Ovary (tissue), 10 donors: ENCODE measurements around the gene ING1. TPM values are rescaled to one million over a fixed set of nuclear protein-coding genes. Genes with fewer than 3 reads are reported as not detected.

Source experiments
- DNase-seq, 5 donors: peaks; one replicate each; pipeline ENCODE4 v3.0.0-alpha.2; 2019 to 2020
- H3K27ac ChIP-seq, 2 donors: fragments of 200-600 bp; one replicate each; pipeline versions ENCODE4 v1.5.1 to v1.8.0; 2019 to 2022
- H3K27me3 ChIP-seq: fragments of 200-600 bp; one replicate; pipeline ENCODE4 v1.8.0; 2022
- H3K36me3 ChIP-seq: fragments of 200-600 bp; sonication (generic); one replicate; pipeline ENCODE4 v1.5.1; 2019
- H3K4me1 ChIP-seq: one replicate; pipeline ENCODE4 v1.8.1; 2013; ENCODE audit warnings: mild to moderate bottlenecking, moderate library complexity; ENCODE audit not compliant: insufficient read depth
- H3K4me3 ChIP-seq: fragments of 200-600 bp; sonication (generic); one replicate; pipeline ENCODE4 v1.5.1; 2017
- H3K9me3 ChIP-seq, 2 donors: fragments of 200-600 bp in 1 of 2; sonication (generic) in 1 of 2; one replicate each; pipeline versions ENCODE4 v1.5.1 to v1.8.1; 2013 to 2019; ENCODE audit warnings: mild to moderate bottlenecking in 1 of 2, moderate library complexity in 1 of 2
- CTCF ChIP-seq, 3 donors: fragments of 450-650 bp in 2 of 3; fragments of 200-600 bp in 1 of 3; IDR thresholded peaks; one replicate each; pipeline versions ENCODE4 v1.5.1 to v1.8.0; 2016 to 2022; ENCODE audit warnings: antibody characterized with exemption in 3 of 3, mild to moderate bottlenecking in 1 of 3
- EP300 ChIP-seq: sonication (generic); formaldehyde crosslinking; IDR thresholded peaks from one replicate; pipeline ENCODE4 v1.6.1; 2017; ENCODE audit warnings: antibody characterized with exemption
- POLR2A ChIP-seq: fragments of 450-650 bp; IDR thresholded peaks from one replicate; pipeline ENCODE4 v1.6.1; 2017; ENCODE audit warnings: antibody characterized with exemption, mild to moderate bottlenecking, moderate library complexity
- WGBS, 3 donors: extraction: QIAGEN DNeasy Blood & Tissue Kit in 1 of 3; methylation state at CpG; one replicate each; pipeline versions ENCODE4 v1.1.5 to v1.1.7; 2013 to 2017; 5-methylcytosine and 5-hydroxymethylcytosine counted together
- intact Hi-C, 4 donors: fragments of 100-400 bp; cut with DNase I; formaldehyde crosslinking; loops; one replicate each; pipeline versions ENCODE4 v1.11.0 to v1.15.1; 2022 to 2023
- long read RNA-seq, 3 donors: library from polyadenylated mRNA in 2 of 3; unstranded in 2 of 3; transcript quantifications; one replicate each; pipeline ENCODE4 v2.0.0 and lab custom pipeline, GENCODE V29; 2021 to 2026
- polyA plus RNA-seq, 2 donors: library from polyadenylated mRNA; stranded (reverse); fragments of 200-250 nt in 1 of 2; fragments of 350-450 nt in 1 of 2; fragmentation: Illumina TruSeq in 1 of 2; extraction: RNeasy Lipid Tissue Mini Kit (QIAGEN cat#74804) in 1 of 2; gene quantifications; one replicate each; pipeline ENCODE4 v1.2.3, GENCODE V29; 2013 to 2014
- total RNA-seq, 7 donors: library from RNA; depleted of rRNA in 2 of 7; stranded (reverse); fragments of >200 nt in 2 of 7; fragmentation: NEBNext Ultra II Directional in 3 of 7; extraction: Animal tissue kit (Norgen Biotek cat#: 25700) in 3 of 7; gene quantifications; one replicate each; pipeline versions ENCODE4 v1.1.0 to v1.2.4, GENCODE V29; 2016 to 2023
- donor health status: DM: no; HTN: no; CAD: no; lungs with moderate emphysema.
- donor health status: DM: no; HTN: no; CAD: no.
- donor health status: Bipolar disorder and iron deficiency.
- donor health status: DM: yes; HTN: yes; CAD: no.
- donor health status: DM: no; HTN: no; CAD: no.
- donor health status: DM: yes; HTN: yes; CAD: no.

ING1 gene
- total RNA-seq (10 to 100 TPM; 15.2 to 34.5 (median 19.1) TPM), polyA plus RNA-seq (10 to 100 TPM; 11.2 to 30.3 TPM)
- long read RNA-seq, donor 1, full-length matches to known transcripts, result 35 of 37 reads
- long read RNA-seq, donor 1, partial matches to known transcripts, result 0 of 37 reads
- long read RNA-seq, donor 1, other reads (novel, unspliced or antisense), result 2 of 37 reads
- long read RNA-seq, donor 2, full-length matches to known transcripts, result 7 of 7 reads
- long read RNA-seq, donor 2, partial matches to known transcripts, result 0 of 7 reads
- long read RNA-seq, donor 2, other reads (novel, unspliced or antisense), result 0 of 7 reads
- long read RNA-seq, donor 3, full-length matches to known transcripts, result 80 of 89 reads
- long read RNA-seq, donor 3, partial matches to known transcripts, result 0 of 89 reads
- long read RNA-seq, donor 3, other reads (novel, unspliced or antisense), result 9 of 89 reads

- TF ChIP-seq EP300 (no peak), CTCF (IDR thresholded peaks at IDR 0.05) (no peak), POLR2A (no peak)
- H3K4me1 ChIP-seq, result peaks cover 3% of the 10 kb centered on the region
- no peak for DNase-seq
- intact Hi-C loops, result loop anchor here in 2 of 4 donors (2.0 to 10.0 kb wide), 4 partner anchors 96 to 201 kb away; partner anchors contain the start of genes ANKRD10 (in 1 of the 2) and NAXD (in 1 of the 2)
- H3K4me3 ChIP-seq, result peak within 1 kb of the TSS; percentile 93
- WGBS, 3 donors, result 0 to 3% (median 0%) methylated on average over 6 to 45 of the region's 45 CpGs
- H3K9me3 ChIP-seq, result no peaks in the 10 kb centered on the region
- no peaks in the 10 kb centered on the region for H3K36me3 ChIP-seq
- peak within 1 kb of the TSS; percentile 97 to 99 for H3K27ac ChIP-seq
- H3K27me3 ChIP-seq, result no peaks in the 10 kb centered on the region
Observed at GRCh38 chr13:110713642-110713952, at the start of gene ING1. Gene ING1, plus strand, starts transcription at chr13:110713700. Its CDS starts 450 bp downstream, at chr13:110714150.

- H3K9me3 ChIP-seq, result no peaks in the 10 kb centered on the region
- DNase-seq, result no peak
- TF ChIP-seq EP300 (no peak), POLR2A (no peak), CTCF (IDR thresholded peaks at IDR 0.05) (no peak)
- H3K27me3 ChIP-seq, result no peaks in the 10 kb centered on the region
- no peak overlapping the region for H3K4me3 ChIP-seq
- H3K27ac ChIP-seq, result no peak overlapping the region
- H3K4me1 ChIP-seq, result no peaks in the 10 kb centered on the region
- no peaks in the 10 kb centered on the region for H3K36me3 ChIP-seq
- WGBS, 3 donors, result 95 to 97% (median 97%) methylated on average over 7 of the region's 7 CpGs
- intact Hi-C loops, result no loop called here
Observed at GRCh38 chr13:110664041-110664440, 49.5 kb upstream of the ING1 start.

GRCh38 chr13:110664673-110665072, 48.8 kb upstream of the ING1 start:
- DNase-seq, result no peak
- TF ChIP-seq POLR2A (no peak), CTCF (IDR thresholded peaks at IDR 0.05) (no peak), EP300 (no peak)

GRCh38 chr13:110665491-110666254, 47.8 kb upstream of the ING1 start:
- no peak overlapping the region for H3K4me3 ChIP-seq
- H3K36me3 ChIP-seq, result no peaks in the 10 kb centered on the region
- 88 to 91% (median 89%) methylated on average over 23 of the region's 23 CpGs for WGBS, 3 donors
- intact Hi-C loops, result loop anchor here in 1 of 4 donors (5.0 kb wide), 1 partner anchor 1128 kb away; no protein-coding TSS in a partner anchor
- no peaks in the 10 kb centered on the region for H3K27me3 ChIP-seq
- TF ChIP-seq POLR2A (no peak), CTCF (IDR thresholded peaks at IDR 0.05) (no peak), EP300 (no peak)
- no peaks in the 10 kb centered on the region for H3K4me1 ChIP-seq
- no peak for DNase-seq
- H3K9me3 ChIP-seq, result no peaks in the 10 kb centered on the region
- no peak overlapping the region for H3K27ac ChIP-seq

More at GRCh38 chr13:110664673-110665072, 48.8 kb upstream of the ING1 start:
- no peaks in the 10 kb centered on the region for H3K9me3 ChIP-seq
- intact Hi-C loops, result loop anchor here in 1 of 4 donors (5.0 kb wide), 1 partner anchor 1127 kb away; no protein-coding TSS in a partner anchor
- H3K27ac ChIP-seq, result no peak overlapping the region
- H3K4me1 ChIP-seq, result no peaks in the 10 kb centered on the region
- no peaks in the 10 kb centered on the region for H3K36me3 ChIP-seq
- no peak overlapping the region for H3K4me3 ChIP-seq
- no peaks in the 10 kb centered on the region for H3K27me3 ChIP-seq
- 91 to 93% (median 92%) methylated on average over 11 of the region's 11 CpGs for WGBS, 3 donors
